Stimulated activated naive CD8-positive, alpha-beta T cell treated with anti-CD3 and anti-CD28 coated beads, Interleukin-15, Interleukin-2, amounts not matched to agents 100 U/mL and 50 U/mL, for 24 hours (primary cell): Measurements from ENCODE around the gene MTO1.
"Not testable (repeated sequence)": the region's sequence is repeated elsewhere in the genome, so short reads cannot be mapped to it uniquely, and the experiment has no call there.

Experiments
- ATAC-seq: fragments of 150-1000 bp; cut with Tn5 transposase; one replicate; pipeline ENCODE4 v1.10.0; 2021
- DNase-seq: peaks from one replicate; pipeline ENCODE4 v3.0.0; 2021

The MTO1 gene

GRCh38 chr6:73461537-73462350, at the start of gene MTO1:
Gene MTO1, plus strand, starts transcription at chr6:73461737. Its CDS starts 118 bp downstream, at chr6:73461855.
- DNase-seq: peak; percentile 84
- peak; percentile 94 for ATAC-seq

- DNase-seq: no peak
- ATAC-seq: no peak
Measured at GRCh38 chr6:73413102-73413501, 48.4 kb upstream of the MTO1 start.

- ATAC-seq (no peak), DNase-seq (peak; percentile 7)
Measured at GRCh38 chr6:73418081-73418741, 43.3 kb upstream of the MTO1 start.

GRCh38 chr6:73421534-73421933, 40.0 kb upstream of the MTO1 start:
- no peak for ATAC-seq

GRCh38 chr6:73435236-73435635, 26.3 kb upstream of the MTO1 start:
- ATAC-seq (no peak), DNase-seq (no peak)

More at GRCh38 chr6:73421534-73421933, 40.0 kb upstream of the MTO1 start:
- DNase-seq: no peak

GRCh38 chr6:73443555-73443954, 18.0 kb upstream of the MTO1 start:
- no peak for DNase-seq
- ATAC-seq: no peak

GRCh38 chr6:73451223-73452106, 10.1 kb upstream of the MTO1 start:
- peak; percentile 59 for DNase-seq

GRCh38 chr6:73452107-73452461, 9.5 kb upstream of the MTO1 start, which contains the start of gene CGAS:
Gene CGAS, minus strand, starts transcription at chr6:73452297. Its CDS starts 116 bp downstream, at chr6:73452181.
- peak; percentile 90 for ATAC-seq

More at GRCh38 chr6:73451223-73452106, 10.1 kb upstream of the MTO1 start:
- ATAC-seq: peak; percentile 59

GRCh38 chr6:73455865-73456629, 5.5 kb upstream of the MTO1 start:
- no peak for DNase-seq
- ATAC-seq: no peak

More at GRCh38 chr6:73452107-73452461, 9.5 kb upstream of the MTO1 start, which contains the start of gene CGAS:
- peak; percentile 86 for DNase-seq

GRCh38 chr6:73459474-73459873, 2.1 kb upstream of the MTO1 start:
- DNase-seq: not testable (repeated sequence)

GRCh38 chr6:73460056-73460455, 1.5 kb upstream of the MTO1 start:
- no peak for ATAC-seq
- DNase-seq: no peak

More at GRCh38 chr6:73459474-73459873, 2.1 kb upstream of the MTO1 start:
- not testable (repeated sequence) for ATAC-seq

- DNase-seq (no peak), ATAC-seq (peak; percentile 59)
Measured at GRCh38 chr6:73471686-73472290, 10.3 kb downstream of the MTO1 start.

- ATAC-seq: no peak
- DNase-seq: no peak
Measured at GRCh38 chr6:73476723-73477122, 15.2 kb downstream of the MTO1 start.

GRCh38 chr6:73477407-73477806, 15.9 kb downstream of the MTO1 start:
- no peak for DNase-seq
- ATAC-seq: no peak

GRCh38 chr6:73481969-73482368, 20.4 kb downstream of the MTO1 start:
- DNase-seq (no peak), ATAC-seq (no peak)

- DNase-seq: no peak
Measured at GRCh38 chr6:73484438-73484837, 22.9 kb downstream of the MTO1 start.

GRCh38 chr6:73487473-73487872, 25.9 kb downstream of the MTO1 start:
- ATAC-seq: no peak

More at GRCh38 chr6:73484438-73484837, 22.9 kb downstream of the MTO1 start:
- no peak for ATAC-seq

GRCh38 chr6:73491377-73491776, 29.8 kb downstream of the MTO1 start:
- ATAC-seq (no peak), DNase-seq (no peak)

More at GRCh38 chr6:73487473-73487872, 25.9 kb downstream of the MTO1 start:
- no peak for DNase-seq

- ATAC-seq: no peak
- no peak for DNase-seq
Measured at GRCh38 chr6:73497915-73498314, 36.4 kb downstream of the MTO1 start.

GRCh38 chr6:73503027-73503772, 41.7 kb downstream of the MTO1 start:
- ATAC-seq (no peak), DNase-seq (no peak)
